Measurements from ENCODE around the gene ACP4. TPM values are rescaled to one million over a fixed set of nuclear protein-coding genes. Genes with fewer than 3 reads are reported as not detected.

Gene ACP4
- total and polyA plus RNA-seq, 3 donors from 2014 or later = 0.43 to 4.0 (median 1.9) TPM

DNA sequence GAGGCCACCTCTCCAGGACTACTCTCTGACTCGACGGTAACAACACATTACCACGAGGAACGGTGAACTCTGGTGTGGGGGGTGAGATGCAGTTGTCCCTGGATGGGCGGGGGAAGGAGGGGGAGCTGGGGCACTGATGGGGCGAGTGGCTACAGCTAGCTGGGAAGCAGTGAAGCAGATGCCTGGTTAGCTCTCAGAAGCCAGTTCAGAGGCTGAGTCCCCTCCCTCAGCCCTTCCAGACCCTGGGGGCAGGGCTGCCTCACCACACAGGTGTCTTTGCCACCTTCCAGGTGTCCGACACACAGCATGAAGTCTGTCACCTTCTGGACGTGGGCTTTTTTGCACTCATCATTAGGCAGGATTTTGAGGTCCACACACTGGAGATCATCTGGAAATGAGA is 29.4 kb downstream of the ACP4 start:
- intact Hi-C loops (cut with DNase I; ENCODE audit: low total_unique reads) = no loop called here
- no peak for TF ChIP-seq POLR2A (IDR thresholded peaks at IDR 0.05)
- TF ChIP-seq, protein P1, sequence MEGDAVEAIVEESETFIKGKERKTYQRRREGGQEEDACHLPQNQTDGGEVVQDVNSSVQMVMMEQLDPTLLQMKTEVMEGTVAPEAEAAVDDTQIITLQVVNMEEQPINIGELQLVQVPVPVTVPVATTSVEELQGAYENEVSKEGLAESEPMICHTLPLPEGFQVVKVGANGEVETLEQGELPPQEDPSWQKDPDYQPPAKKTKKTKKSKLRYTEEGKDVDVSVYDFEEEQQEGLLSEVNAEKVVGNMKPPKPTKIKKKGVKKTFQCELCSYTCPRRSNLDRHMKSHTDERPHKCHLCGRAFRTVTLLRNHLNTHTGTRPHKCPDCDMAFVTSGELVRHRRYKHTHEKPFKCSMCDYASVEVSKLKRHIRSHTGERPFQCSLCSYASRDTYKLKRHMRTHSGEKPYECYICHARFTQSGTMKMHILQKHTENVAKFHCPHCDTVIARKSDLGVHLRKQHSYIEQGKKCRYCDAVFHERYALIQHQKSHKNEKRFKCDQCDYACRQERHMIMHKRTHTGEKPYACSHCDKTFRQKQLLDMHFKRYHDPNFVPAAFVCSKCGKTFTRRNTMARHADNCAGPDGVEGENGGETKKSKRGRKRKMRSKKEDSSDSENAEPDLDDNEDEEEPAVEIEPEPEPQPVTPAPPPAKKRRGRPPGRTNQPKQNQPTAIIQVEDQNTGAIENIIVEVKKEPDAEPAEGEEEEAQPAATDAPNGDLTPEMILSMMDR (IDR thresholded peaks at IDR 0.05) = no peak
- Histone ChIP-seq H3K4me1 (no peaks in the 10 kb centered on the region), H3K27me3 (no peaks in the 10 kb centered on the region), H3K36me3 (ENCODE audit: low read depth, missing control alignments) (no peaks in the 10 kb centered on the region), H3K4me3 (no peak overlapping the region), H3K27ac (no peak overlapping the region), H3K9me3 (no peaks in the 10 kb centered on the region)
- no peak for DNase-seq
- 37 to 48% methylated on average over 8 of the region's 8 CpGs for WGBS, 2 donors

DNA sequence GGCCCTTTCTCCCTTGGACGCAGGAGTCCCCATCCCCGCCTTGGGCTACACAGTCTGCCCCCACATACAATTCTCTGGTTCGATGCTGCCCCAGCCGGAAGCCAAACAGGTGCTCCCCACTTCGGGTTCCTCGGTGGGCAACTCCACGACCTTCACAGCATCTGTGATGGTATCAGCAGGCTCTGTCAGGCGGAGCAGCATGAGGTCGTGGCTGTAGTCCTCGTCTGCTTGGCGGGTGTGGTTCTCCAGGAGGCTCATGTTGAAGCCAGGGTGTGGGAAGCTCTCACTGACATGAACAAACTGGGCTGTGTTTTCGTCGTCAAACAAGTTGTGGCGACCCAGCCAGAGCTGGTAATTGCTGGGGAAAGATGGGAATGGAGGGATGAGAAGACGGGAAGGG is 29.9 kb downstream of the ACP4 start:
- TF ChIP-seq POLR2A (IDR thresholded peaks at IDR 0.05) = no peak
- TF ChIP-seq, protein P1 (IDR thresholded peaks at IDR 0.05) = no peak
- Histone ChIP-seq H3K4me1 (no peaks in the 10 kb centered on the region), H3K27ac (no peak overlapping the region), H3K36me3 (ENCODE audit: low read depth, missing control alignments) (no peaks in the 10 kb centered on the region), H3K27me3 (no peaks in the 10 kb centered on the region), H3K9me3 (no peaks in the 10 kb centered on the region), H3K4me3 (no peak overlapping the region)
- WGBS, 2 donors = 34 to 53% methylated on average over 11 to 15 of the region's 15 CpGs
- intact Hi-C loops (cut with DNase I; ENCODE audit: low total_unique reads) = no loop called here
- no peak for DNase-seq

DNA sequence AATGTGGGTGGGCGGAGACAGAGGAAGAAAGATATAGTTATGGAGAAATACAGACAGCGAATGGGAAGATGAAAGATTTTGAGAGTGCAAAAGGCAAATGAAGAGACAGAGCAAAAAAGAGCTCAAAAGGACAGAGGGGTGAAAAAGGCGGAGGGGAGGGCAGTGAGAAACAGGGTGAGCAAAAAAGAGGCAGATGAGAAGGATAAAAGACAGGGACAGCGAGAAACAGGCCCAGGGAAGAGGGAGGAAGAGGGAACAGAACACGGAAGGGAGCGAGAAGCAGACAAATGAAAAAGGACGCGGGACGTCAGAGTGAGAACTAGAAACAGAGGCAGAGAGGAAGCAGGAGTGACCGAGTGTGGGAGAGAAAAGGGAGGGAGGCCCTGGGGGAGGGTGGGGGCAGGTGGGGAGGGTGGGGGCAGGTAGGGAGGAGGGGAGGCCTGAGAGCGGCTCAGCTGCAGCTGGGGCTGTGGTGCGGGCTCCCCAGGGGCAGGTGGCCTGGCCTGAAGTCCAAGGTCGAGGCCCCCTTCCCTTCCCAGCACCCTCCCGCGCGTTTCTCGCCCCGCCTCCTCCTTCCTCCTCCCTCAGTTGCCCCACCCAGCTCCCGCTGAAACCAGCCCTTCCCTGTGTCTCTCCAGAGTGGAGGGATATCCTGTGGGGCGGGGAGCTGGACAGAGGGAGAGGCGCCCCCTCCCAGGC is 30.5 kb downstream of the ACP4 start:
- WGBS, 2 donors = 19 to 22% methylated on average over 15 to 20 of the region's 21 CpGs
- H3K27me3 ChIP-seq = no peaks in the 10 kb centered on the region
- no peaks in the 10 kb centered on the region for H3K4me1 ChIP-seq
- intact Hi-C loops (cut with DNase I; ENCODE audit: low total_unique reads) = no loop called here
- no peaks in the 10 kb centered on the region for H3K36me3 ChIP-seq (ENCODE audit: low read depth, missing control alignments)
- TF ChIP-seq POLR2A (IDR thresholded peaks at IDR 0.05) = no peak
- TF ChIP-seq, protein P1 (IDR thresholded peaks at IDR 0.05) = no peak
- no peaks in the 10 kb centered on the region for H3K9me3 ChIP-seq
- DNase-seq = no peak
- H3K4me3 ChIP-seq = no peak overlapping the region
- H3K27ac ChIP-seq = no peak overlapping the region

DNA sequence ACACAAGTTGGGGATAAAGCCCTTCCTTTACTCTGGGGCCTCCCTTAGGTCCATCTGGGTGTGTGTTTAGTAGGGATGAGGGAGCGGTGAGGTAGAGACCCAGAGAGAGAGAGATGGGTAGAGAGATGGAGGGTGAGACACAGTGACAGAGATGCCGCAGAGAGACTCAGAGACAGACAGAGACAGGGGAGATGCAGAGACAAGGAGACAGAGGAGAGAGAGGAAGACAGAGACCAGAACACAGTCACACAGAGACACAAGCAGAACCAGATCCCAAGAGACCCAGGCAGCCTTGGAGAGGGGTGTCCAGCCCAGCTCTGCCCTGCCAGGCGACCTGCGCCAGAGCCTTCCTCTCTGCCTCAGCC is 31.0 kb downstream of the ACP4 start:
- H3K4me3 ChIP-seq = no peak overlapping the region
- no peak for TF ChIP-seq POLR2A (IDR thresholded peaks at IDR 0.05)
- TF ChIP-seq, protein P1 (IDR thresholded peaks at IDR 0.05) = no peak
- no peak overlapping the region for H3K27ac ChIP-seq
- no peaks in the 10 kb centered on the region for H3K27me3 ChIP-seq
- DNase-seq = no peak
- intact Hi-C loops (cut with DNase I; ENCODE audit: low total_unique reads) = no loop called here
- 76 to 80% methylated on average over 2 to 4 of the region's 4 CpGs for WGBS, 2 donors
- no peaks in the 10 kb centered on the region for H3K36me3 ChIP-seq (ENCODE audit: low read depth, missing control alignments)
- H3K4me1 ChIP-seq = no peaks in the 10 kb centered on the region
- H3K9me3 ChIP-seq = no peaks in the 10 kb centered on the region

DNA sequence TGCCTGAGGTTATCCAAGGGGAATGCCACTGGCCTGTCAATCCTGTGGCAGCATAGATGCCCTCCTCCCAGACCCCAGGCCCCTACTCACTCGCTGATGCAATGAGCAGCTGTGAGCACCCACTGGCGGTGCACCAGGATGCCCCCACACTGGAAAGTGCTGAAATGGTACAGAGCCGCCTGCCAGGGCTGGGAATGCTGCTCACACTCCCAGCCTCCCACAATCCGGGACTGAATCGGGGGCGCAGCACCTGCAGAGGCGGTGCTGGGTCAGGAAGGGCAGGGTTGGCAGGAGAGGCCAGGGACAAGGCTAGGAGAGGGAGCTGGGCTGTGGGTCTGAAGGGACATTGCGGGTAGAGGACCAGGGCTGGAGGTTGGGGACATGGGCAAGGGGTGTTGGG is 31.4 kb downstream of the ACP4 start:
- WGBS, 2 donors = 50 to 70% methylated on average over 5 to 8 of the region's 8 CpGs
- no peaks in the 10 kb centered on the region for H3K9me3 ChIP-seq
- no peaks in the 10 kb centered on the region for H3K36me3 ChIP-seq (ENCODE audit: low read depth, missing control alignments)
- no peaks in the 10 kb centered on the region for H3K27me3 ChIP-seq
- no peak for DNase-seq
- no peak overlapping the region for H3K27ac ChIP-seq
- no peak for TF ChIP-seq POLR2A (IDR thresholded peaks at IDR 0.05)
- TF ChIP-seq, protein P1 (IDR thresholded peaks at IDR 0.05) = no peak
- no peaks in the 10 kb centered on the region for H3K4me1 ChIP-seq
- H3K4me3 ChIP-seq = no peak overlapping the region
- intact Hi-C loops (cut with DNase I; ENCODE audit: low total_unique reads) = no loop called here

All from testis (tissue), 3 donors.